ENCODE data around the gene UTF1. TPM values are rescaled to one million over a fixed set of nuclear protein-coding genes. Genes with fewer than 3 reads are reported as not detected.

Gene UTF1
- polyA plus RNA-seq, 1 donor = not detected

- no peaks in the 10 kb centered on the region for H3K4me1 ChIP-seq (ENCODE audit: control insufficient read depth, insufficient read depth, low read length)
- H3K4me3 ChIP-seq (ENCODE audit: low read length) = no peak overlapping the region
- no peak overlapping the region for H3K27ac ChIP-seq (ENCODE audit: low read length)
- peaks cover 14% of the 10 kb centered on the region for H3K36me3 ChIP-seq (ENCODE audit: control insufficient read depth, insufficient read depth, low read length)
- no CpG with 5 or more reads among the region's 62 CpGs for WGBS (ENCODE audit: insufficient coverage, low lambda C conversion rate)
- peaks cover 4% of the 10 kb centered on the region for H3K9me3 ChIP-seq (ENCODE audit: control insufficient read depth, low read depth, low read length)
- no peaks in the 10 kb centered on the region for H3K27me3 ChIP-seq (ENCODE audit: control insufficient read depth, insufficient read depth, low read length)
- no peak for DNase-seq
Observed at GRCh38 chr10:133202778-133203651, 27.0 kb upstream of the UTF1 start.

- H3K36me3 ChIP-seq (ENCODE audit: control insufficient read depth, insufficient read depth, low read length) = peaks cover 14% of the 10 kb centered on the region
- no peak overlapping the region for H3K27ac ChIP-seq (ENCODE audit: low read length)
- no peak for DNase-seq
- no peaks in the 10 kb centered on the region for H3K4me1 ChIP-seq (ENCODE audit: control insufficient read depth, insufficient read depth, low read length)
- WGBS (ENCODE audit: insufficient coverage, low lambda C conversion rate) = no CpG with 5 or more reads among the region's 31 CpGs
- no peak overlapping the region for H3K4me3 ChIP-seq (ENCODE audit: low read length)
- peaks cover 4% of the 10 kb centered on the region for H3K9me3 ChIP-seq (ENCODE audit: control insufficient read depth, low read depth, low read length)
- no peaks in the 10 kb centered on the region for H3K27me3 ChIP-seq (ENCODE audit: control insufficient read depth, insufficient read depth, low read length)
Observed at GRCh38 chr10:133203652-133204195, 26.3 kb upstream of the UTF1 start.

GRCh38 chr10:133204226-133205015, 25.6 kb upstream of the UTF1 start:
- Histone ChIP-seq H3K27ac (ENCODE audit: low read length) (no peak overlapping the region), H3K27me3 (ENCODE audit: control insufficient read depth, insufficient read depth, low read length) (no peaks in the 10 kb centered on the region), H3K4me3 (ENCODE audit: low read length) (no peak overlapping the region), H3K9me3 (ENCODE audit: control insufficient read depth, low read depth, low read length) (peaks cover 4% of the 10 kb centered on the region), H3K4me1 (ENCODE audit: control insufficient read depth, insufficient read depth, low read length) (no peaks in the 10 kb centered on the region), H3K36me3 (ENCODE audit: control insufficient read depth, insufficient read depth, low read length) (peaks cover 13% of the 10 kb centered on the region)
- WGBS (ENCODE audit: insufficient coverage, low lambda C conversion rate) = no CpG with 5 or more reads among the region's 38 CpGs
- DNase-seq = no peak

- Histone ChIP-seq H3K27me3 (ENCODE audit: control insufficient read depth, insufficient read depth, low read length) (no peaks in the 10 kb centered on the region), H3K36me3 (ENCODE audit: control insufficient read depth, insufficient read depth, low read length) (peaks cover 13% of the 10 kb centered on the region), H3K9me3 (ENCODE audit: control insufficient read depth, low read depth, low read length) (peaks cover 4% of the 10 kb centered on the region), H3K27ac (ENCODE audit: low read length) (no peak overlapping the region), H3K4me1 (ENCODE audit: control insufficient read depth, insufficient read depth, low read length) (no peaks in the 10 kb centered on the region), H3K4me3 (ENCODE audit: low read length) (no peak overlapping the region)
- no CpG with 5 or more reads among the region's 23 CpGs for WGBS (ENCODE audit: insufficient coverage, low lambda C conversion rate)
- DNase-seq = no peak
Observed at GRCh38 chr10:133205146-133205545, 24.9 kb upstream of the UTF1 start.

GRCh38 chr10:133206356-133207040, 23.5 kb upstream of the UTF1 start:
- no peak for DNase-seq
- no peak overlapping the region for H3K27ac ChIP-seq (ENCODE audit: low read length)
- H3K27me3 ChIP-seq (ENCODE audit: control insufficient read depth, insufficient read depth, low read length) = no peaks in the 10 kb centered on the region
- WGBS (ENCODE audit: insufficient coverage, low lambda C conversion rate) = no CpG with 5 or more reads among the region's 17 CpGs
- peaks cover 11% of the 10 kb centered on the region for H3K36me3 ChIP-seq (ENCODE audit: control insufficient read depth, insufficient read depth, low read length)
- H3K9me3 ChIP-seq (ENCODE audit: control insufficient read depth, low read depth, low read length) = peaks cover 4% of the 10 kb centered on the region
- no peak overlapping the region for H3K4me3 ChIP-seq (ENCODE audit: low read length)
- no peaks in the 10 kb centered on the region for H3K4me1 ChIP-seq (ENCODE audit: control insufficient read depth, insufficient read depth, low read length)

- no peaks in the 10 kb centered on the region for H3K27me3 ChIP-seq (ENCODE audit: control insufficient read depth, insufficient read depth, low read length)
- no CpG with 5 or more reads among the region's 36 CpGs for WGBS (ENCODE audit: insufficient coverage, low lambda C conversion rate)
- no peak for DNase-seq
- peaks cover 9% of the 10 kb centered on the region for H3K36me3 ChIP-seq (ENCODE audit: control insufficient read depth, insufficient read depth, low read length)
- no peaks in the 10 kb centered on the region for H3K4me1 ChIP-seq (ENCODE audit: control insufficient read depth, insufficient read depth, low read length)
- no peak overlapping the region for H3K27ac ChIP-seq (ENCODE audit: low read length)
- peaks cover 4% of the 10 kb centered on the region for H3K9me3 ChIP-seq (ENCODE audit: control insufficient read depth, low read depth, low read length)
- no peak overlapping the region for H3K4me3 ChIP-seq (ENCODE audit: low read length)
Observed at GRCh38 chr10:133207041-133207600, 22.9 kb upstream of the UTF1 start.

- WGBS (ENCODE audit: insufficient coverage, low lambda C conversion rate) = no CpG with 5 or more reads among the region's 17 CpGs
- Histone ChIP-seq H3K27me3 (ENCODE audit: control insufficient read depth, insufficient read depth, low read length) (no peaks in the 10 kb centered on the region), H3K36me3 (ENCODE audit: control insufficient read depth, insufficient read depth, low read length) (peaks cover 7% of the 10 kb centered on the region), H3K9me3 (ENCODE audit: control insufficient read depth, low read depth, low read length) (peaks cover 4% of the 10 kb centered on the region), H3K27ac (ENCODE audit: low read length) (no peak overlapping the region), H3K4me1 (ENCODE audit: control insufficient read depth, insufficient read depth, low read length) (no peaks in the 10 kb centered on the region), H3K4me3 (ENCODE audit: low read length) (no peak overlapping the region)
- no peak for DNase-seq
Observed at GRCh38 chr10:133207627-133208026, 22.4 kb upstream of the UTF1 start.

- Histone ChIP-seq H3K4me3 (ENCODE audit: low read length) (no peak overlapping the region), H3K36me3 (ENCODE audit: control insufficient read depth, insufficient read depth, low read length) (peaks cover 8% of the 10 kb centered on the region), H3K27ac (ENCODE audit: low read length) (no peak overlapping the region), H3K27me3 (ENCODE audit: control insufficient read depth, insufficient read depth, low read length) (no peaks in the 10 kb centered on the region), H3K4me1 (ENCODE audit: control insufficient read depth, insufficient read depth, low read length) (no peaks in the 10 kb centered on the region), H3K9me3 (ENCODE audit: control insufficient read depth, low read depth, low read length) (peaks cover 4% of the 10 kb centered on the region)
- no CpG with 5 or more reads among the region's 18 CpGs for WGBS (ENCODE audit: insufficient coverage, low lambda C conversion rate)
- no peak for DNase-seq
Observed at GRCh38 chr10:133208466-133208865, 21.6 kb upstream of the UTF1 start.

GRCh38 chr10:133209117-133209516, 20.9 kb upstream of the UTF1 start:
- no peaks in the 10 kb centered on the region for H3K4me1 ChIP-seq (ENCODE audit: control insufficient read depth, insufficient read depth, low read length)
- peaks cover 10% of the 10 kb centered on the region for H3K36me3 ChIP-seq (ENCODE audit: control insufficient read depth, insufficient read depth, low read length)
- DNase-seq = no peak
- H3K4me3 ChIP-seq (ENCODE audit: low read length) = no peak overlapping the region
- no peak overlapping the region for H3K27ac ChIP-seq (ENCODE audit: low read length)
- H3K9me3 ChIP-seq (ENCODE audit: control insufficient read depth, low read depth, low read length) = no peaks in the 10 kb centered on the region
- 100% methylated on average over 3 of the region's 14 CpGs for WGBS (ENCODE audit: insufficient coverage, low lambda C conversion rate)
- H3K27me3 ChIP-seq (ENCODE audit: control insufficient read depth, insufficient read depth, low read length) = no peaks in the 10 kb centered on the region

GRCh38 chr10:133209641-133210040, 20.4 kb upstream of the UTF1 start:
- H3K4me3 ChIP-seq (ENCODE audit: low read length) = no peak overlapping the region
- H3K36me3 ChIP-seq (ENCODE audit: control insufficient read depth, insufficient read depth, low read length) = peaks cover 10% of the 10 kb centered on the region
- no peak for DNase-seq
- no peaks in the 10 kb centered on the region for H3K4me1 ChIP-seq (ENCODE audit: control insufficient read depth, insufficient read depth, low read length)
- no peaks in the 10 kb centered on the region for H3K27me3 ChIP-seq (ENCODE audit: control insufficient read depth, insufficient read depth, low read length)
- no peaks in the 10 kb centered on the region for H3K9me3 ChIP-seq (ENCODE audit: control insufficient read depth, low read depth, low read length)
- no peak overlapping the region for H3K27ac ChIP-seq (ENCODE audit: low read length)
- no CpG with 5 or more reads among the region's 20 CpGs for WGBS (ENCODE audit: insufficient coverage, low lambda C conversion rate)
